Kidney (tissue), 14 donors: Measurements from ENCODE around the gene SCN4A. TPM values are rescaled to one million over a fixed set of nuclear protein-coding genes. Genes with fewer than 3 reads are reported as not detected.

ENCODE experiments used
- DNase-seq, 5 donors: peaks; one replicate each; pipeline ENCODE4 v3.0.0-alpha.2; 2013 to 2020
- FAIRE-seq: peaks from 2 replicates; lab custom pipeline; 2012; peaks lifted over from hg19 to GRCh38; lab: Jason Lieb, UNC
- H3K27ac ChIP-seq, 2 donors: one replicate each; pipeline ENCODE4 v1.7.0; 2013; ENCODE audit warnings: low read depth in 2 of 2, low read length in 2 of 2, inconsistent platforms in 1 of 2
- H3K27me3 ChIP-seq: one replicate; pipeline ENCODE4 v1.7.1; 2013; ENCODE audit warnings: low read length, inconsistent platforms; ENCODE audit not compliant: control insufficient read depth, insufficient read depth
- H3K36me3 ChIP-seq, 3 donors: one replicate each; pipeline versions ENCODE4 v1.7.0 to v1.7.1; 2013; ENCODE audit warnings: low read length in 3 of 3, control low read depth in 1 of 3, inconsistent platforms in 1 of 3; ENCODE audit not compliant: insufficient read depth in 3 of 3, control insufficient read depth in 2 of 3
- H3K4me1 ChIP-seq, 3 donors: one replicate each; pipeline versions ENCODE4 v1.7.0 to v1.7.1; 2013; ENCODE audit warnings: low read length in 3 of 3, inconsistent platforms in 1 of 3, low read depth in 1 of 3; ENCODE audit not compliant: control insufficient read depth in 2 of 3, insufficient read depth in 2 of 3
- H3K4me3 ChIP-seq, 3 donors: one replicate each; pipeline versions ENCODE4 v1.7.0 to v1.8.1; 2013; ENCODE audit warnings: low read length in 3 of 3, control low read depth in 1 of 3, inconsistent platforms in 1 of 3
- H3K9ac ChIP-seq, 3 donors: one replicate each; pipeline versions ENCODE4 v1.7.0 to v1.7.1; 2013; ENCODE audit warnings: low read length in 3 of 3, control low read depth in 1 of 3, inconsistent platforms in 1 of 3
- H3K9me3 ChIP-seq, 3 donors: one replicate each; pipeline versions ENCODE4 v1.7.0 to v1.7.1; 2013; ENCODE audit warnings: low read length in 3 of 3, control low read depth in 1 of 3, inconsistent platforms in 1 of 3; ENCODE audit not compliant: control insufficient read depth in 2 of 3, insufficient read depth in 1 of 3
- CTCF ChIP-seq: IDR thresholded peaks from 3 replicates; pipeline ENCODE4 v1.5.1; 2012; ENCODE audit warnings: mild to moderate bottlenecking, moderate library complexity, borderline replicate concordance; ENCODE audit not compliant: insufficient read depth; ENCODE audit errors: extremely low read depth
- intact Hi-C: fragments of 100-400 bp; cut with DNase I; formaldehyde crosslinking; loops from one replicate; pipeline ENCODE4 v1.11.1; 2022
- polyA plus RNA-seq: library from polyadenylated mRNA; stranded (reverse); fragments of 350-450 nt; fragmentation: Illumina TruSeq; extraction: RNeasy Lipid Tissue Mini Kit (QIAGEN cat#74804); gene quantifications from one replicate; pipeline ENCODE4 v1.2.3, GENCODE V29; 2014; ENCODE audit warnings: low read depth, low replicate concordance; ENCODE audit not compliant: insufficient read depth
- total RNA-seq: library from RNA; stranded (reverse); fragmentation: NEBNext Ultra II Directional; extraction: Animal tissue kit (Norgen Biotek cat#: 25700); gene quantifications from one replicate; pipeline ENCODE4 v1.2.1, GENCODE V29; 2021
- donor health status: control.
- donor health status: control.
- donor health status: control.
- donor health status: control.
- donor health status: control.
- donor health status: DM: yes; HTN: yes; CAD: no.
- donor health status: Normal renal cell carcinoma (clear cell type).

Gene SCN4A
- total and polyA plus RNA-seq, 2 donors from 2014 or later = 0.19 to 3.4 TPM

- Histone ChIP-seq H3K4me1 (peaks cover 0 to 14% (median 0%) of the 10 kb centered on the region in 3 donors), H3K9ac (no peak overlapping the region), H3K4me3 (no peak overlapping the region), H3K36me3 (no peaks in the 10 kb centered on the region), H3K27me3 (no peaks in the 10 kb centered on the region), H3K9me3 (no peaks in the 10 kb centered on the region), H3K27ac (no peak overlapping the region)
- no peak for TF ChIP-seq CTCF
- DNase-seq (peak in 2 of 5 donors; percentile 30 to 37), FAIRE-seq (no peak)
- intact Hi-C loops = no loop called here
Measured at GRCh38 chr17:63989622-63990345, 17.1 kb upstream of the SCN4A start.

GRCh38 chr17:63988741-63989621, 16.3 kb upstream of the SCN4A start:
- Histone ChIP-seq H3K27me3 (no peaks in the 10 kb centered on the region), H3K36me3 (no peaks in the 10 kb centered on the region), H3K9ac (no peak overlapping the region), H3K4me3 (no peak overlapping the region), H3K9me3 (no peaks in the 10 kb centered on the region), H3K27ac (no peak overlapping the region), H3K4me1 (peaks cover 0 to 14% (median 0%) of the 10 kb centered on the region in 3 donors)
- intact Hi-C loops = no loop called here
- no peak for TF ChIP-seq CTCF
- FAIRE-seq = no peak
- DNase-seq = peak; percentile 76 to 87 (median 85)

- DNase-seq (peak in 1 of 5 donors; percentile 54), FAIRE-seq (no peak)
- Histone ChIP-seq H3K4me3 (no peak overlapping the region), H3K36me3 (no peaks in the 10 kb centered on the region), H3K27me3 (no peaks in the 10 kb centered on the region), H3K27ac (no peak overlapping the region), H3K9me3 (no peaks in the 10 kb centered on the region), H3K4me1 (peaks cover 0 to 14% (median 0%) of the 10 kb centered on the region in 3 donors), H3K9ac (no peak overlapping the region)
- TF ChIP-seq CTCF = no peak
- intact Hi-C loops = no loop called here
Measured at GRCh38 chr17:63988127-63988478, 15.4 kb upstream of the SCN4A start.
